ENCODE data around the gene CTSF. TPM values are rescaled to one million over a fixed set of nuclear protein-coding genes. Genes with fewer than 3 reads are reported as not detected.
A peak's percentile ranks its signal among the peaks of the same experiment; 100 is the strongest.
"Not testable (repeated sequence)": the region's sequence is repeated elsewhere in the genome, so short reads cannot be mapped to it uniquely, and the experiment has no call there.

CTSF gene
- polyA plus RNA-seq, 1 experiment, result 24.3 TPM

GRCh38 chr11:66612458-66612857, 44.1 kb upstream of the CTSF start:
- TF ChIP-seq CTCF (IDR thresholded peaks at IDR 0.05; ENCODE audit: low read depth, low read length), result no peak
- ChIA-PET POLR2A (no interaction called here), CTCF (no interaction called here)
- no peak overlapping the region for H3K4me3 ChIP-seq (ENCODE audit: low read depth, low read length)
- H3K27me3 ChIP-seq (ENCODE audit: control insufficient read depth, insufficient read depth, low read length), result no peaks in the 10 kb centered on the region
- H3K27ac ChIP-seq (ENCODE audit: low read depth, low read length), result no peak overlapping the region
- no peak for DNase-seq (ENCODE audit: low read depth, low spot score)
- 0 out of 2 replicates have a peak, but pooled peaks cover 4% of the 10 kb centered on the region for H3K9me3 ChIP-seq (ENCODE audit: control insufficient read depth, insufficient read depth, low read length)

GRCh38 chr11:66609721-66610617, 41.6 kb upstream of the CTSF start:
- no peak overlapping the region for H3K27ac ChIP-seq (ENCODE audit: low read depth, low read length)
- POLR2A ChIA-PET, result interaction anchor here (0.6 kb wide), 1 partner anchor 12 kb away, joined by 4 read pairs; no protein-coding TSS in a partner anchor
- H3K27me3 ChIP-seq (ENCODE audit: control insufficient read depth, insufficient read depth, low read length), result no peaks in the 10 kb centered on the region
- CTCF ChIA-PET, result no interaction called here
- no peak for DNase-seq (ENCODE audit: low read depth, low spot score)
- no peak for TF ChIP-seq CTCF (IDR thresholded peaks at IDR 0.05; ENCODE audit: low read depth, low read length)
- no peaks in the 10 kb centered on the region for H3K9me3 ChIP-seq (ENCODE audit: control insufficient read depth, insufficient read depth, low read length)
- no peak overlapping the region for H3K4me3 ChIP-seq (ENCODE audit: low read depth, low read length)

- peak; percentile 15 for DNase-seq (ENCODE audit: low read depth, low spot score)
- no peak for TF ChIP-seq CTCF (IDR thresholded peaks at IDR 0.05; ENCODE audit: low read depth, low read length)
- ChIA-PET POLR2A (interaction anchor here (0.6 to 1.5 kb wide), 5 partner anchors 9 to 71 kb away, joined by 3 to 7 read pairs (median 5); partner anchors contain the start of genes RBM14, RBM4 and RBM4B), CTCF (no interaction called here)
- Histone ChIP-seq H3K27ac (ENCODE audit: low read depth, low read length) (peak overlapping the region; percentile 81), H3K9me3 (ENCODE audit: control insufficient read depth, insufficient read depth, low read length) (no peaks in the 10 kb centered on the region), H3K4me3 (ENCODE audit: low read depth, low read length) (no peak overlapping the region), H3K27me3 (ENCODE audit: control insufficient read depth, insufficient read depth, low read length) (no peaks in the 10 kb centered on the region)
Measured at GRCh38 chr11:66607126-66607834, 38.9 kb upstream of the CTSF start.

GRCh38 chr11:66606608-66607007, 38.2 kb upstream of the CTSF start:
- CTCF ChIA-PET, result interaction anchor here (0.6 kb wide), 1 partner anchor 932 kb away, joined by 6 read pairs; no protein-coding TSS in a partner anchor
- H3K9me3 ChIP-seq (ENCODE audit: control insufficient read depth, insufficient read depth, low read length); H3K27me3 ChIP-seq (ENCODE audit: control insufficient read depth, insufficient read depth, low read length); DNase-seq (ENCODE audit: low read depth, low spot score); H3K4me3 ChIP-seq (ENCODE audit: low read depth, low read length): not testable (repeated sequence)
- POLR2A ChIA-PET, result interaction anchor here (0.6 to 1.5 kb wide), 3 partner anchors 10 to 57 kb away, joined by 3 to 7 read pairs (median 6); partner anchors contain the start of gene RBM14
- H3K27ac ChIP-seq (ENCODE audit: low read depth, low read length), result peak overlapping the region; percentile 81

- H3K27me3 ChIP-seq (ENCODE audit: control insufficient read depth, insufficient read depth, low read length), result no peaks in the 10 kb centered on the region
- no peak overlapping the region for H3K27ac ChIP-seq (ENCODE audit: low read depth, low read length)
- no peaks in the 10 kb centered on the region for H3K9me3 ChIP-seq (ENCODE audit: control insufficient read depth, insufficient read depth, low read length)
- TF ChIP-seq CTCF (IDR thresholded peaks at IDR 0.05; ENCODE audit: low read depth, low read length), result no peak
- ChIA-PET POLR2A (no interaction called here), CTCF (no interaction called here)
- no peak overlapping the region for H3K4me3 ChIP-seq (ENCODE audit: low read depth, low read length)
- no peak for DNase-seq (ENCODE audit: low read depth, low spot score)
Measured at GRCh38 chr11:66604155-66604554, 35.7 kb upstream of the CTSF start.
